GM23248 (cell line): Measurements from ENCODE around the gene INAFM2. TPM values are rescaled to one million over a fixed set of nuclear protein-coding genes. Genes with fewer than 3 reads are reported as not detected.

Source experiments
- DNase-seq: peaks from one replicate; pipeline ENCODE4 v3.0.0-alpha.2; 2015
- H2AFZ ChIP-seq: fragments of 200-600 bp; sonication (generic); 2 replicates; pipeline ENCODE4 v1.6.1; 2016; ENCODE audit warnings: antibody characterized with exemption
- H3F3A ChIP-seq: fragments of 200-600 bp; sonication (generic); 2 replicates; pipeline ENCODE4 v1.6.1; 2016; ENCODE audit warnings: mild to moderate bottlenecking, antibody characterized with exemption, mixed run types; ENCODE audit not compliant: insufficient read depth
- H3K27ac ChIP-seq: fragments of 200-600 bp; sonication (generic); 2 replicates; pipeline ENCODE4 v1.5.1; 2016; ENCODE audit warnings: mild to moderate bottlenecking
- H3K27me3 ChIP-seq: fragments of 200-600 bp; sonication (generic); replicated peaks from 2 replicates; pipeline ENCODE4 v1.6.1; 2016; ENCODE audit warnings: mild to moderate bottlenecking; ENCODE audit not compliant: insufficient read depth
- H3K36me3 ChIP-seq: fragments of 200-600 bp; sonication (generic); 2 replicates; pipeline ENCODE4 v1.6.1; 2016; ENCODE audit warnings: low read depth, mild to moderate bottlenecking
- H3K4me1 ChIP-seq: fragments of 200-600 bp; sonication (generic); 2 replicates; pipeline ENCODE4 v1.6.1; 2016; ENCODE audit warnings: mild to moderate bottlenecking; ENCODE audit not compliant: insufficient read depth
- H3K4me2 ChIP-seq: fragments of 200-600 bp; sonication (generic); one replicate; pipeline ENCODE4 v1.6.1; 2016; ENCODE audit warnings: mild to moderate bottlenecking; ENCODE audit not compliant: unreplicated experiment
- H3K4me3 ChIP-seq: fragments of 200-600 bp; sonication (generic); 2 replicates; pipeline ENCODE4 v1.5.1; 2016; ENCODE audit warnings: mild to moderate bottlenecking
- H3K79me2 ChIP-seq: fragments of 200-600 bp; sonication (generic); 2 replicates; pipeline ENCODE4 v1.6.1; 2016; ENCODE audit warnings: mild to moderate bottlenecking; ENCODE audit not compliant: insufficient read depth
- H3K9ac ChIP-seq: fragments of 200-600 bp; sonication (generic); 2 replicates; pipeline ENCODE4 v1.6.1; 2016; ENCODE audit warnings: mild to moderate bottlenecking
- H3K9me2 ChIP-seq: fragments of 200-600 bp; sonication (generic); 2 replicates; pipeline ENCODE4 v1.6.1; 2016; ENCODE audit warnings: mixed run types, mild to moderate bottlenecking, moderate library complexity; ENCODE audit not compliant: insufficient read depth
- H3K9me3 ChIP-seq: fragments of 200-600 bp; sonication (generic); one replicate; pipeline ENCODE4 v1.6.1; 2017; ENCODE audit warnings: low read depth
- H4K20me1 ChIP-seq: fragments of 200-600 bp; sonication (generic); 2 replicates; pipeline ENCODE4 v1.6.0; 2016; ENCODE audit not compliant: insufficient read depth
- EZH2 ChIP-seq: fragments of 200-600 bp; sonication (generic); IDR thresholded peaks from 2 replicates; pipeline ENCODE4 v1.6.1; 2018; ENCODE audit warnings: antibody characterized with exemption, mild to moderate bottlenecking; ENCODE audit not compliant: insufficient read depth, poor library complexity, severe bottlenecking
- EZH2phosphoT487 ChIP-seq: fragments of 200-600 bp; sonication (generic); IDR thresholded peaks from 2 replicates; pipeline ENCODE4 v1.6.1; 2018; ENCODE audit warnings: antibody characterized with exemption, moderate library complexity, mild to moderate bottlenecking, low read depth; ENCODE audit not compliant: insufficient read depth
- WGBS, 2 experiments: methylation state at CpG; one replicate each; pipeline ENCODE4 v1.1.6; 2015 to 2017; ENCODE audit warnings: low lambda C conversion rate in 2 of 2, low coverage in 1 of 2; ENCODE audit errors: missing lambda C conversion rate in 2 of 2; 5-methylcytosine and 5-hydroxymethylcytosine counted together
- in situ Hi-C: fragments of 300-500 bp; cut with MboI; formaldehyde crosslinking; loops from 2 replicates; pipeline ENCODE4 v1.15.0; 2020
- polyA plus RNA-seq: library from polyadenylated mRNA; unstranded; fragments of >200 nt; fragmentation: Nextera tagmentation; extraction: Ambion mirVana; gene quantifications from 2 replicates; pipeline ENCODE4 v1.2.1, GENCODE V29; 2016
- total RNA-seq: library from RNA; depleted of rRNA; stranded (reverse); fragments of >200 nt; shearing (Covaris generic); gene quantifications from 2 replicates; pipeline ENCODE4 v1.2.3, GENCODE V29; 2014

Gene INAFM2
- total and polyA plus RNA-seq, 2 experiments from 2014 or later = 4.5 to 16.6 TPM

GRCh38 chr15:40282869-40283614, 40.5 kb upstream of the INAFM2 start, which contains the start of gene ANKRD63:
ANKRD63 (minus strand) TSS chr15:40283064; CDS start chr15:40282586, 478 bp downstream.
- no peaks in the 10 kb centered on the region for H3K9me2 ChIP-seq
- H3K9ac ChIP-seq = no peak within 1 kb of the TSS
- no peaks in the 10 kb centered on the region for H4K20me1 ChIP-seq
- H3K4me1 ChIP-seq = peaks cover 17% of the 10 kb centered on the region
- peaks cover 14% of the 10 kb centered on the region; the same call in 1 of the 2 replicates for H3F3A ChIP-seq
- peak within 1 kb of the TSS; percentile 43 for H3K4me2 ChIP-seq
- peak within 1 kb of the TSS; percentile 58 for H3K4me3 ChIP-seq
- no peak within 1 kb of the TSS for H3K27ac ChIP-seq
- H3K9me3 ChIP-seq = no peaks in the 10 kb centered on the region
- H3K79me2 ChIP-seq = no peaks in the 10 kb centered on the region
- peak; percentile 60 for DNase-seq
- in situ Hi-C loops = no loop called here
- TF ChIP-seq EZH2 = peak; percentile 74
- peak; percentile 39; the same call in 1 of the 2 replicates for TF ChIP-seq EZH2phosphoT487
- peaks cover 33% of the 10 kb centered on the region for H3K27me3 ChIP-seq
- WGBS, 2 experiments = 7 to 10% methylated on average over 38 to 70 of the region's 76 CpGs
- peak within 1 kb of the TSS; percentile 72 for H2AFZ ChIP-seq
- no peaks in the 10 kb centered on the region for H3K36me3 ChIP-seq

- H3K4me1 ChIP-seq = peaks cover 17% of the 10 kb centered on the region
- peaks cover 33% of the 10 kb centered on the region for H3K27me3 ChIP-seq
- H4K20me1 ChIP-seq = no peaks in the 10 kb centered on the region
- no peak overlapping the region for H3K4me2 ChIP-seq
- H2AFZ ChIP-seq = no peak overlapping the region
- no peak overlapping the region for H3K9ac ChIP-seq
- DNase-seq = no peak
- 46 to 55% methylated on average over 18 to 33 of the region's 33 CpGs for WGBS, 2 experiments
- in situ Hi-C loops = no loop called here
- peaks cover 14% of the 10 kb centered on the region; the same call in 1 of the 2 replicates for H3F3A ChIP-seq
- H3K27ac ChIP-seq = no peak overlapping the region
- H3K36me3 ChIP-seq = no peaks in the 10 kb centered on the region
- H3K79me2 ChIP-seq = no peaks in the 10 kb centered on the region
- no peak overlapping the region for H3K4me3 ChIP-seq
- no peak for TF ChIP-seq EZH2
- TF ChIP-seq EZH2phosphoT487 = no peak
- H3K9me2 ChIP-seq = no peaks in the 10 kb centered on the region
- H3K9me3 ChIP-seq = no peaks in the 10 kb centered on the region
These were observed 39.7 kb upstream of the INAFM2 start for GRCh38 chr15:40283615-40284300.

- no peaks in the 10 kb centered on the region for H3K9me3 ChIP-seq
- H3F3A ChIP-seq = peaks cover 14% of the 10 kb centered on the region; the same call in 1 of the 2 replicates
- no peak overlapping the region for H3K4me2 ChIP-seq
- H3K79me2 ChIP-seq = no peaks in the 10 kb centered on the region
- no peaks in the 10 kb centered on the region for H3K9me2 ChIP-seq
- TF ChIP-seq EZH2 = no peak
- H3K27ac ChIP-seq = no peak overlapping the region
- H3K4me3 ChIP-seq = no peak overlapping the region
- peaks cover 32% of the 10 kb centered on the region for H3K27me3 ChIP-seq
- H3K9ac ChIP-seq = no peak overlapping the region
- 35 to 41% methylated on average over 4 of the region's 4 CpGs for WGBS, 2 experiments
- peaks cover 17% of the 10 kb centered on the region for H3K4me1 ChIP-seq
- in situ Hi-C loops = no loop called here
- H4K20me1 ChIP-seq = no peaks in the 10 kb centered on the region
- peak; percentile 52 for DNase-seq
- no peak overlapping the region for H2AFZ ChIP-seq
- H3K36me3 ChIP-seq = no peaks in the 10 kb centered on the region
These were observed 38.3 kb upstream of the INAFM2 start for GRCh38 chr15:40285151-40285550.

- Histone ChIP-seq H3K4me3 (no peak overlapping the region), H3F3A (peaks cover 14% of the 10 kb centered on the region; the same call in 1 of the 2 replicates), H3K9ac (no peak overlapping the region), H3K27me3 (peaks cover 27% of the 10 kb centered on the region), H3K79me2 (no peaks in the 10 kb centered on the region), H4K20me1 (no peaks in the 10 kb centered on the region), H2AFZ (no peak overlapping the region), H3K36me3 (no peaks in the 10 kb centered on the region), H3K4me2 (peak overlapping the region; percentile 47), H3K9me2 (no peaks in the 10 kb centered on the region), H3K9me3 (no peaks in the 10 kb centered on the region), H3K4me1 (peaks cover 17% of the 10 kb centered on the region), H3K27ac (no peak overlapping the region)
- TF ChIP-seq EZH2phosphoT487 (no peak), EZH2 (no peak)
- WGBS, 2 experiments = 0 to 19% methylated on average over 1 of the region's 1 CpG
- peak; percentile 55 for DNase-seq
- in situ Hi-C loops = no loop called here
These were observed 37.9 kb upstream of the INAFM2 start for GRCh38 chr15:40285554-40286011.
